Measurements from ENCODE around the gene LIME1. TPM values are rescaled to one million over a fixed set of nuclear protein-coding genes. Genes with fewer than 3 reads are reported as not detected.

LIME1 gene
- total and polyA plus RNA-seq, 12 donors, result 0.22 to 103 (median 8.4) TPM

- Histone ChIP-seq H3K4me3 (peak overlapping the region in 2 of 4 donors; percentile 44 to 83), H3K4me1 (replicated peaks in 1 of 2) (peaks cover 41 to 42% of the 10 kb centered on the region in 2 donors), H3K9me3 (replicated peaks in 1 of 3) (no peaks in the 10 kb centered on the region), H3K27ac (peak overlapping the region; percentile 45 to 94 (median 85)), H3K27me3 (no peaks in the 10 kb centered on the region), H3K36me3 (replicated peaks in 1 of 2) (peaks cover 0 to 31% of the 10 kb centered on the region in 2 donors)
- DNase-seq, result peak in 6 of 7 donors; percentile 29 to 60 (median 43)
- TF ChIP-seq POLR2A (IDR thresholded peaks at IDR 0.05), result no peak
- TF ChIP-seq, protein P1, sequence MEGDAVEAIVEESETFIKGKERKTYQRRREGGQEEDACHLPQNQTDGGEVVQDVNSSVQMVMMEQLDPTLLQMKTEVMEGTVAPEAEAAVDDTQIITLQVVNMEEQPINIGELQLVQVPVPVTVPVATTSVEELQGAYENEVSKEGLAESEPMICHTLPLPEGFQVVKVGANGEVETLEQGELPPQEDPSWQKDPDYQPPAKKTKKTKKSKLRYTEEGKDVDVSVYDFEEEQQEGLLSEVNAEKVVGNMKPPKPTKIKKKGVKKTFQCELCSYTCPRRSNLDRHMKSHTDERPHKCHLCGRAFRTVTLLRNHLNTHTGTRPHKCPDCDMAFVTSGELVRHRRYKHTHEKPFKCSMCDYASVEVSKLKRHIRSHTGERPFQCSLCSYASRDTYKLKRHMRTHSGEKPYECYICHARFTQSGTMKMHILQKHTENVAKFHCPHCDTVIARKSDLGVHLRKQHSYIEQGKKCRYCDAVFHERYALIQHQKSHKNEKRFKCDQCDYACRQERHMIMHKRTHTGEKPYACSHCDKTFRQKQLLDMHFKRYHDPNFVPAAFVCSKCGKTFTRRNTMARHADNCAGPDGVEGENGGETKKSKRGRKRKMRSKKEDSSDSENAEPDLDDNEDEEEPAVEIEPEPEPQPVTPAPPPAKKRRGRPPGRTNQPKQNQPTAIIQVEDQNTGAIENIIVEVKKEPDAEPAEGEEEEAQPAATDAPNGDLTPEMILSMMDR (IDR thresholded peaks at IDR 0.05), result no peak
- intact Hi-C loops (cut with DNase I), result no loop called here
- 0 to 1% (median 0%) methylated on average over 3 to 80 of the region's 80 CpGs; no CpG with 5 or more reads in 1 of the 4 donors for WGBS, 4 donors
These were observed 3.7 kb downstream of the LIME1 start for GRCh38 chr20:63740070-63740626.

- Histone ChIP-seq H3K9me3 (replicated peaks in 1 of 3) (no peaks in the 10 kb centered on the region), H3K27ac (peak overlapping the region; percentile 45 to 94 (median 85)), H3K4me3 (peak overlapping the region in 2 of 4 donors; percentile 44 to 83), H3K36me3 (replicated peaks in 1 of 2) (peaks cover 0 to 28% of the 10 kb centered on the region in 2 donors), H3K27me3 (no peaks in the 10 kb centered on the region), H3K4me1 (replicated peaks in 1 of 2) (peaks cover 36 to 42% of the 10 kb centered on the region in 2 donors)
- 0 to 7% (median 2%) methylated on average over 3 to 29 of the region's 29 CpGs for WGBS, 4 donors
- TF ChIP-seq, protein P1 (IDR thresholded peaks at IDR 0.05), result peak in 5 of 6 experiments; percentile 9 to 53 (median 18)
- peak in 1 of 2 donors; percentile 81 for TF ChIP-seq POLR2A (IDR thresholded peaks at IDR 0.05)
- DNase-seq, result peak; percentile 94 to 96 (median 96)
- intact Hi-C loops (cut with DNase I), result no loop called here
These were observed 4.3 kb downstream of the LIME1 start for GRCh38 chr20:63740627-63741353.

- Histone ChIP-seq H3K9me3 (replicated peaks in 1 of 3) (no peaks in the 10 kb centered on the region), H3K36me3 (replicated peaks in 1 of 2) (peaks cover 0 to 29% of the 10 kb centered on the region in 2 donors), H3K27ac (peak overlapping the region; percentile 33 to 94 (median 85)), H3K27me3 (no peaks in the 10 kb centered on the region), H3K4me3 (peak overlapping the region in 2 of 4 donors; percentile 44 to 83), H3K4me1 (replicated peaks in 1 of 2) (peaks cover 36 to 42% of the 10 kb centered on the region in 2 donors)
- DNase-seq, result no peak
- intact Hi-C loops (cut with DNase I), result no loop called here
- TF ChIP-seq POLR2A (IDR thresholded peaks at IDR 0.05), result no peak
- TF ChIP-seq, protein P1 (IDR thresholded peaks at IDR 0.05), result no peak
- 12 to 26% (median 16%) methylated on average over 6 of the region's 6 CpGs; no CpG with 5 or more reads in 1 of the 4 donors for WGBS, 4 donors
These were observed 4.9 kb downstream of the LIME1 start for GRCh38 chr20:63741354-63741675.

GRCh38 chr20:63741676-63742380 lies 5.4 kb downstream of the LIME1 start:
- Histone ChIP-seq H3K27me3 (no peaks in the 10 kb centered on the region), H3K9me3 (replicated peaks in 1 of 3) (no peaks in the 10 kb centered on the region), H3K4me1 (replicated peaks in 1 of 2) (peaks cover 36 to 42% of the 10 kb centered on the region in 2 donors), H3K36me3 (replicated peaks in 1 of 2) (peaks cover 0 to 29% of the 10 kb centered on the region in 2 donors), H3K27ac (peak overlapping the region; percentile 33 to 94 (median 85)), H3K4me3 (peak overlapping the region in 1 of 4 donors; percentile 83)
- no peak for TF ChIP-seq POLR2A (IDR thresholded peaks at IDR 0.05)
- TF ChIP-seq, protein P1 (IDR thresholded peaks at IDR 0.05), result no peak
- 34 to 68% (median 62%) methylated on average over 9 to 30 of the region's 30 CpGs for WGBS, 4 donors
- intact Hi-C loops (cut with DNase I), result no loop called here
- DNase-seq, result peak in 4 of 7 donors; percentile 11 to 43 (median 34)
